Measurements from ENCODE around the gene SAG. TPM values are rescaled to one million over a fixed set of nuclear protein-coding genes. Genes with fewer than 3 reads are reported as not detected.

SAG gene
- total RNA-seq, 4 donors from 2014 or later = 1.5 TPM; not detected in 3

DNA sequence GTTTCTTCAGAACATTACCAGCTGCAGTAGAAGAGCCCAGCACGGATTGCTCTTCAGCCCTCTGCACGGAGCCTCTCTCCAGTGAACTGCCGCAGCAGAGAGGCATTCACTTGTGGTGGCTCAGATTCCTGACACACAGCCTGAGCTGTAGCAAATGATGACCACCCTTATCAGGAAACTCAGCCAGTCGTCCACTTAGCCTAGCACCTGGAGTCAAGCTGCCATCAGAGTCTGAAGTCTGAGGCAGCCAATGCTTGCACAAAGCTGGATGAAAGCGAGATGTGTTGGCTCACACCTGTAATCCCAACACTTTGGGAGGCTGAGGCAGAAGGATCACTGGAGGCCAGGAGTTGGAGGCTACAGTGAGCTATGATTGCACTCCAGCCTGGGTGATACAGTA is 11.7 kb upstream of the SAG start:
- Histone ChIP-seq H3K36me3 (peaks cover 0 to 55% of the 10 kb centered on the region in 2 donors), H3K4me1 (no peaks in the 10 kb centered on the region), H3K9me3 (no peaks in the 10 kb centered on the region), H3K27ac (no peak overlapping the region), H3K27me3 (no peaks in the 10 kb centered on the region), H3K4me3 (no peak overlapping the region)
- 50% methylated on average over 1 of the region's 5 CpGs for WGBS, 2 donors (ENCODE audit: low coverage in 1 of 2)
- no peak for ATAC-seq
- no peak for TF ChIP-seq POLR2AphosphoS5 (IDR thresholded peaks at IDR 0.05)
- TF ChIP-seq POLR2A (IDR thresholded peaks at IDR 0.05) = no peak
- TF ChIP-seq EP300 (IDR thresholded peaks at IDR 0.05) = no peak
- TF ChIP-seq, protein P1, sequence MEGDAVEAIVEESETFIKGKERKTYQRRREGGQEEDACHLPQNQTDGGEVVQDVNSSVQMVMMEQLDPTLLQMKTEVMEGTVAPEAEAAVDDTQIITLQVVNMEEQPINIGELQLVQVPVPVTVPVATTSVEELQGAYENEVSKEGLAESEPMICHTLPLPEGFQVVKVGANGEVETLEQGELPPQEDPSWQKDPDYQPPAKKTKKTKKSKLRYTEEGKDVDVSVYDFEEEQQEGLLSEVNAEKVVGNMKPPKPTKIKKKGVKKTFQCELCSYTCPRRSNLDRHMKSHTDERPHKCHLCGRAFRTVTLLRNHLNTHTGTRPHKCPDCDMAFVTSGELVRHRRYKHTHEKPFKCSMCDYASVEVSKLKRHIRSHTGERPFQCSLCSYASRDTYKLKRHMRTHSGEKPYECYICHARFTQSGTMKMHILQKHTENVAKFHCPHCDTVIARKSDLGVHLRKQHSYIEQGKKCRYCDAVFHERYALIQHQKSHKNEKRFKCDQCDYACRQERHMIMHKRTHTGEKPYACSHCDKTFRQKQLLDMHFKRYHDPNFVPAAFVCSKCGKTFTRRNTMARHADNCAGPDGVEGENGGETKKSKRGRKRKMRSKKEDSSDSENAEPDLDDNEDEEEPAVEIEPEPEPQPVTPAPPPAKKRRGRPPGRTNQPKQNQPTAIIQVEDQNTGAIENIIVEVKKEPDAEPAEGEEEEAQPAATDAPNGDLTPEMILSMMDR (IDR thresholded peaks at IDR 0.05) = no peak

DNA sequence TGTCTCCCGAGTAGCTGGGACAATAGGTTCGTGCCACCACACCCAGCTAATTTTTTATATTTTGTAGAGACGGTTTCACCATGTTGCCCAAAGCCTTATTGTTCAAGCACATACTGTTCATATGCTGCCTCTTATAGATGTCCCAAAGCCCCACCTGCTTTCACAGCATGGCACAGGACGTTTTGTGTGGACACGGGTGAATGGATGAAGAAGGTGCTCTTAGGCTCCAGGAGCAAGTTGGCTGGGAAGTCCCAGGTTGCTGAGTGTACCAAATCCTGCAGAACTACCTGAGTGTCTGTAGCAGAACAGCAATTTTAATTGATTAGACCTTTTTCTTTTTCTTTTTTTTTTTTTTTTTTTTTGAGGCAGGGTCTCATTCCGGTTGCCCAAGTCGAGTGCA is 10.5 kb upstream of the SAG start:
- Histone ChIP-seq H3K4me1 (no peaks in the 10 kb centered on the region), H3K27me3 (no peaks in the 10 kb centered on the region), H3K36me3 (peaks cover 0 to 43% of the 10 kb centered on the region in 2 donors), H3K4me3 (no peak overlapping the region), H3K9me3 (no peaks in the 10 kb centered on the region), H3K27ac (no peak overlapping the region)
- no peak for TF ChIP-seq EP300 (IDR thresholded peaks at IDR 0.05)
- no peak for TF ChIP-seq POLR2AphosphoS5 (IDR thresholded peaks at IDR 0.05)
- TF ChIP-seq, protein P1 (IDR thresholded peaks at IDR 0.05) = no peak
- no peak for TF ChIP-seq POLR2A (IDR thresholded peaks at IDR 0.05)
- ATAC-seq = no peak
- WGBS, 2 donors (ENCODE audit: low coverage in 1 of 2) = 77 to 81% methylated on average over 4 to 5 of the region's 7 CpGs

DNA sequence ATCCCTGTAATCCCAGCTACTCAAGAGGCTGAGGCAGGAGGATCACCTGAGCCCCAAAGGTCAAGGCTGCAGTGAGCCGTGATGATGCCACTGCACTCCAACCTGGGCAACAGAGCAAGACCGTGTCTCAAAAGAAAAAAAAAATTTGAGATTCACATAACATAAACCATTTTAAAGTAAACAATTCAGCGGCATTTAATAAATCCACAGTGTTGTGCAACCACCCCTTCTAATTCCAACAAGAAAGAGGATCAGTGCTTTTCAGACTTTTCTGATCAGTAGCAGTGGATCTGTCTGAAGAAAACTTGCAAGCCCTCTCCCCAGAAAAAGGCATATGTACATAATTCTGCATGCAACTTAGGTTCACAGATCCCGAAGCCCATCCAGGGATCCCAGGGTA is 7.2 kb upstream of the SAG start:
- Histone ChIP-seq H3K9me3 (no peaks in the 10 kb centered on the region), H3K36me3 (peaks cover 0 to 10% of the 10 kb centered on the region in 2 donors), H3K4me3 (no peak overlapping the region), H3K27ac (no peak overlapping the region), H3K27me3 (peaks cover 3% of the 10 kb centered on the region), H3K4me1 (no peaks in the 10 kb centered on the region)
- WGBS, 2 donors (ENCODE audit: low coverage in 1 of 2) = 33 to 69% methylated on average over 1 to 3 of the region's 4 CpGs
- ATAC-seq = no peak
- TF ChIP-seq POLR2AphosphoS5 (IDR thresholded peaks at IDR 0.05) (no peak), POLR2A (IDR thresholded peaks at IDR 0.05) (no peak)

DNA sequence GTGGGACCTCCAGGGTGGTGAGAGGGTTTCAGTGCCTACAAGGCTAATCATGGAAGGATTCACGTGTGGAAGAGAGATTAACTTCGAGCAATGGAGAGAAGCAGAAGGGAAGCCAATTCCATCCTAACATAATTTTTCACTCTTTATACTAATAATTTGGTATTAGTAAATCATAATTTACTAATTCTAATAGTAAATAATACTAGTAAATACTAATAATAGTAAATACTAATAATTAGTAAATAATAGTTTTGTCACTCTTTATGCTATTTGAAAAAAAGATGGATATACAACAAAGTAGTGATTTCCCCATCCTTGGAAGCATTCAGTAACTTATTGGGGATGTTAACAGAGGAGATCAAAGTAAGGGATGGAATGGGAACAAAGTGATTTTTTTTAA is 6.4 kb upstream of the SAG start:
- TF ChIP-seq, protein P1 (IDR thresholded peaks at IDR 0.05) = no peak
- TF ChIP-seq EP300 (IDR thresholded peaks at IDR 0.05) = no peak
- TF ChIP-seq POLR2AphosphoS5 (IDR thresholded peaks at IDR 0.05) = no peak
- no peak for TF ChIP-seq POLR2A (IDR thresholded peaks at IDR 0.05)
- Histone ChIP-seq H3K27ac (no peak overlapping the region), H3K9me3 (no peaks in the 10 kb centered on the region), H3K4me3 (no peak overlapping the region), H3K27me3 (peaks cover 3% of the 10 kb centered on the region), H3K36me3 (peaks cover 0 to 1% of the 10 kb centered on the region in 2 donors), H3K4me1 (no peaks in the 10 kb centered on the region)
- WGBS, 2 donors (ENCODE audit: low coverage in 1 of 2) = 88 to 93% methylated on average over 2 of the region's 2 CpGs
- no peak for ATAC-seq

DNA sequence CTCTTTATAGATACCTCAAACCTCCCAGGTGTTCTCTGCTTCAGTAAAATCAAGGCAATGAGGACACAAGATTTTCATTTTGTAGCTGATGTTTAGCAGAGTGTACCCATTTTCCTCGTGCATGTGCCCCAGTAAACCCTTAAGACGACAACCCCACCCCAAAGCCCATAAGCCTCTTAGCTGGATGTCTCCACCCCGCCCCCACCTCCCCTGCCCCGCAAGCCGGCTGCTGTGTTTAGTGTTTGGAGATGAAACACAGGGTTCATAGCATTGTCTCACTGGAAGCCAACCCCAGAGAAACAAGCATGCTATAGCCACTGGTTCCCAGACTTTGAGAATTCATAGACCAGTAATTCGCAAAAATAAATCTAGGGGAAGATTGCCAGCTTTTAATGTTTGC is 5.8 kb upstream of the SAG start:
- WGBS, 2 donors (ENCODE audit: low coverage in 1 of 2) = 44 to 57% methylated on average over 1 to 2 of the region's 6 CpGs
- ATAC-seq = no peak
- Histone ChIP-seq H3K9me3 (no peaks in the 10 kb centered on the region), H3K27me3 (peaks cover 3% of the 10 kb centered on the region), H3K4me3 (no peak overlapping the region), H3K27ac (no peak overlapping the region), H3K4me1 (no peaks in the 10 kb centered on the region), H3K36me3 (no peaks in the 10 kb centered on the region)
- TF ChIP-seq POLR2A (IDR thresholded peaks at IDR 0.05) (no peak), POLR2AphosphoS5 (IDR thresholded peaks at IDR 0.05) (no peak), EP300 (IDR thresholded peaks at IDR 0.05) (no peak)
- TF ChIP-seq, protein P1 (IDR thresholded peaks at IDR 0.05) = no peak

All from gastroesophageal sphincter (tissue), 4 donors.